ENCODE measurements around the gene GPX3.
A peak's percentile ranks its signal among the peaks of the same experiment; 100 is the strongest.

Gene GPX3

DNA sequence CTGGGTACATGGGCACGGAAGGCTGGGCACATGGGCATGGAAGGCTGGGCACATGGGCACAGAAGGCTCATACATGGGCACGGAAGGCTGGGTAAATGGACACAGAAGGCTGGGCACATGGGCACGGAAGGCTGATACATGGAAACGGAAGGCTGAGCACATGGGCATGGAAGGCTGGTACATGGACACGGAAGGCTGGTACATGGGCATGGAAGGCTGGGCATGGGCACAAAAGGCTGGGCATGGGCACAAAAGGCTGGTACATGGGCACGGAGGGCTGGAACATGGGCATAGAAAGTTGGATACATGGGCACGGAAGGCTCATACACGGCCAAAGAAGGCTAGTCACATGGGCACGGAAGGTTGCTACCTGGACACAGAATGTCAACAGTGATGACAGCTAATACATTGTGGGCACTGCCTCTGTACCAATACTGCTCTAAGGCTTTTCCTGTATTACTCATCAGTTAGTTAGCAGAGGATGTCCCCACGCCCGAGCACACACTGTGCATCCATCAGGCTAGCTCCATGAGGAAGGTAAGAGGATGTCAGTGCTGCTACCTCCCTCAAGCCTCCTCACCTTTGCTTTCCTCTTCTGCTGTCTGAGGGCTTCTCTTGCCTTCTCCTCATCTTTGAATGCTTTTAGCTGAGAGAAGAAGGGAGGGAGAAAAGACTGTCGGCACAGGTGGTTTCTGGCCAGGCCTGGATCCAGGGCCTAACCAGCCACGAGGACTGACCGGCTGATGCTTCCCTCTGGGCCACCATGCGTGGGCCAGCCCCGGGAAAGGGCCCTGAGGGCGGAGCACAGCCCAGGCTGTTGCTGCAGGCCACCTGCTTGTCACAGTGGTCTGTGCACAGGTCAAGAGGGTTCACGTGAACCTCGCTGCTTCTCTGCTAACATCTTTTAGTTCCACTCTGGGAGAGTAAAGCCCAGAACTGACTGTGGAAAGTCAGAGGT, 14.3 kb downstream of the GPX3 start:
- DNase-seq = no peak

DNA sequence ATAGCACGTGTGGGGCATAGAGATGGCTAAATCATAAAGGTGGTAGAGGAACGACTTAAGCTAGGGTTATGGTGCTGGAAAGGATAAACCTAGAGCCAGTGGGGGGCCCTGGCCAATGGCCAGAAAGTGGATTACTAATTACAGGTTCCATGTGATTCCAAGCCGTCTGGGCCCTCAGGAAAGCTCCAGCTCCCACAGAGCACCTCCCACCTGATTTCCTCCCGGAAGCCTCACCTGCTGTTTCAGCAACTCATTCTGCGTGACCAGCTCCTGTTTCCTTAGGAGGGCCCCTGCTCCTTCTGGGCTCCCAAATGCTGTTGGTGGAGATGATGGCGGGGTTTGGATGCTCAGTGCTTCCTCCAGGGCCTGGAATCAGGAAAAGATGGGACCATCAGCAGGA, 16.2 kb downstream of the GPX3 start:
- DNase-seq = no peak

DNA sequence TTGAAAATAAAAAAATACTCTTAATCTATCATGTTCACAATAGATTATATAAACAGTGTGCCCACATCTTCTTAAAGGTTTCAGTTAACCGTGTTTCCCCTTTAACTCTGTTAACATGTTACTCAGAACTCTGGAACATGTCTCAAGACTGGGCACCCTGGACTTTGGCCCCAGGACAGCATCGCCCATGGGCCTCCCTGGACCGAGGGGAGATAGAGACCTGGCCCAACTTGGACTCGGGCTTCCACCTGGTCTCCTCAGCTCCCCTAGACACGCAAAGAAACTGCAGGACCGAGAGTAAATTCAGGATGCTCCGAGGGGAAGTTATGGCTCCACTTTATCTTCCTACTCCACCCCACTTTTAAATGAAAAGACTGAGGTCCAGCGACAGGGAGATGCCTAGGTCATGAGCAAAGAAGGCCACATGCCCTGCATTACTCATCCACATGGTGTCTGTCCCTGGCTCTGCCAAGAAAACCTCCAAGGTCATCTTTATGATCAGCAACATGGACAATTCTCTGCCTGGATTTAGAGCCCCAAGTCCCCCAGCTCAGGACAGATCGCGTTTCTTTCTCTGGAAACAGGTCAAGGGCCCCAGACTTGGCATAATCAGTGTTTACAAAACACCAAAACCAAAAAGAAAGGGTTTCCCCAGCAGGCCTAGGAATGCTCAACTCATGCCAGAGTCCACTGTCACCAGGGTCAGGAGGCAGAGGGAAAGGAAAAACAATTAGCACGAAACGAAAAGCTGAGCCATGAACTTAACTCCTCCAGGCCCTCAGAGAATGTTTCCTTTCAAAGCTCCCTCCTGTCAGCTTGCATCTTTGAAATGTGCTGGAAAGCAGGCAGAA, 17.4 kb downstream of the GPX3 start:
- DNase-seq = no peak

DNA sequence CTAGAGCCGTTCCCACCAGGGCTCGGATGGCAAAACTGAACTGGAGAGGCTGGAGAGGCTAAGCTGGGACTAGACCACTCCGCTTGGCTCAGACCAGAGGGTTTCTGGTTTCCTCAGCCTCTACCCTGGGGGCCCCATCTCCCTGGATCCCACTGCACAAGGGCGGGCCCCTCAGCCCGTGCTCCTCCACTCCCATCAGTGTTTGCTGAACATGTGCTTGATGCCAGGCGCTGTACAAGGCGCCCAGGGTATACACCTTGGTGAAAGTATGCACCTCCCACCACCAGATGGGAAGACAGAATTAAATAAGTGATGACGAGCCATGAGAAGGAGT, 18.0 kb downstream of the GPX3 start:
- no peak for DNase-seq

DNA sequence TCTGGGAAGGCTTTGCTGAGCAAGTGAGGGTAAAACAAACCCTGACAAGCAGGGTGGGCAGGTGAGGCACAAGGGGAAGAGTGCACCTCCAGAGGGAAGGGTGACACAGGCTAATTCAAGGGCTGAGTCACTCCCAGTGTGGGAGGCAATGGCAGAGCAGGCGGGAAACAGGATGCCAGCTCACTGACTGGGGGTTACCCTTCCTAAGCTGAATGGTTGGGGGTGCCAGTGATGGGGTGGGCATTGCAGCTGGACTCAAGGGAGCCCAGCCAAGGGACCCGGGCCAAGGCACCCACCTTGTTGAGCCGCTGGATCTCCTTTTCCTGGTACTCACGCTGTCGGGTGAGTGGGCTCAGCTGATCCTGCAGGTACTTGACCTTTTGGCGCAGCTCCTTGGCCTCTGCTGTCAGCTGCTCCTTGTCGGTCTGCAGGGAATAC, 18.4 kb downstream of the GPX3 start:
- no peak for DNase-seq

DNA sequence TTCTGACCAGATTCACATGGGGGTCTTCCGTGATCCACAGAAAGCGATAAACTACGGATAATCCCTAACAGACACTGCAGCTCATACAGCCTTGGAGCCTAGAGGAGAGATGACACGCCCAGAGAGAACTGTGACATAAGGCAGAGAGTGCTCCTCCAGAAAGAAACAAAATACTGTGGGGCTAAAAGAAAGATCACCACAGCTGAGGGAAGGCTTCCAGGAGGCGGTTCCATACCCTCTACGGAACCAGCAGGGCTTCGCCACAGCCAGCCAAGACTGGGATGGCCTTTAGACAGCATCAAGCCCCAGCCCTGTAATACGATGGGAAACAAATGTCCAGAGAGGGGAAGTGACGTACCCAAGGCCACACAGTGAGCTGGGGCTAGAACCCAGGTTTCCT, 19.3 kb downstream of the GPX3 start:
- no peak for DNase-seq

DNA sequence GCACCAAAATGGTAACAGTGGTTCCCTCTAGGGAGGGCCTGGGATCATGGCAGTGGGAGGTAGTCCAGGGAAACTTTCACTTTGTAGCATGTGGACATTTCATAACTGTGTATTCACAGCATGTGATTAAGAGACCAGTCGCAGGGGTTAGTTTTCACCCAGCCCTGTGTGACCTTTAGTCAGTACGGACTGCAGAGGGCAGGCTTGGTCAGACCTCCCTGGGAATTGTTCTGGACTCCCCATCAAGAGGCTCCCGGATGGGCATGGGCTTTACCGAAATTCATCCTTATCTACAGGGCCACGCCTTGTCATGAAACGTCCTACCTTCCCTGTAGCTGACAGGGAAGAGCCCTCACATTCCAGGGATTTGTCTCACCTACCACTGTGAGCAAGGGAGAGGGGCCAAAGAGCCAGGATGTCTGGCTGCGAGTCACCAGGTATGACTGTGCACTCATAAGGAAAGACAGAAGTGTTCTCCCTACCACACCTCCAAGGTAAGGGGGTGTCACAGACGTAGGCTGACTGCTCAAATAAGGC, 19.9 kb downstream of the GPX3 start:
- no peak for DNase-seq

DNA sequence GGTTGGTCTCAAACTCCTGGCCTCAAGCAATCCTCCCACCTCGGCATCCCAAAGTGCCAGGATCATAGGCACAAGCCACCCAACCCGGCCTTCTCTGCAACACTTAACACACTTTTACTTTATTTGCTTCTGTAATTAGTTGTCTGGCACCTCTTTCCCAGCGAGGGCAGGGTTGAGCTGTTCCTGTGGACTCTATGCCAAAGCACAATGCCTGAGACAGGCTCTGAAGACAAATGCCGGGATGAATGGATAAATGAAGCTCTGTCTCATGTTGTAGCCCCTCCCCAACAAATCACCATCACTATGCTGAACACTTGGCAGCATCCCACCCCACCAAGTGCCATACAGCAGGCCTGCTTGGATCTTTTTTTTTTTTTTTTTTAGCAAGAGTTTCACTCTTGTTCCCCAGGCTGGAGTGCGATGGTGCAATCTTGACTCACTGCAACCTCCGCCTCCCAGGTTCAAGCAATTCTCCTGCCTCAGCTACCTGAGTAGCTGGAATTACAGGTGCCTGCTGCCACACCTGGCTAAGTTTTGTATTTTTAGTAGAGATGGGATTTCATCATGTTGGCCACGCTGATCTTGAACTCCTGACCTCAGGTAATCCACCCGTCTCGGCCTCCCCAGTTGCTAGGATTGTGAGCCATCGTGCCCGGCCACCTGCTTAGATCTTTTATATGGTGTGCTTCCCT, 21.3 kb downstream of the GPX3 start:
- no peak for DNase-seq

DNA sequence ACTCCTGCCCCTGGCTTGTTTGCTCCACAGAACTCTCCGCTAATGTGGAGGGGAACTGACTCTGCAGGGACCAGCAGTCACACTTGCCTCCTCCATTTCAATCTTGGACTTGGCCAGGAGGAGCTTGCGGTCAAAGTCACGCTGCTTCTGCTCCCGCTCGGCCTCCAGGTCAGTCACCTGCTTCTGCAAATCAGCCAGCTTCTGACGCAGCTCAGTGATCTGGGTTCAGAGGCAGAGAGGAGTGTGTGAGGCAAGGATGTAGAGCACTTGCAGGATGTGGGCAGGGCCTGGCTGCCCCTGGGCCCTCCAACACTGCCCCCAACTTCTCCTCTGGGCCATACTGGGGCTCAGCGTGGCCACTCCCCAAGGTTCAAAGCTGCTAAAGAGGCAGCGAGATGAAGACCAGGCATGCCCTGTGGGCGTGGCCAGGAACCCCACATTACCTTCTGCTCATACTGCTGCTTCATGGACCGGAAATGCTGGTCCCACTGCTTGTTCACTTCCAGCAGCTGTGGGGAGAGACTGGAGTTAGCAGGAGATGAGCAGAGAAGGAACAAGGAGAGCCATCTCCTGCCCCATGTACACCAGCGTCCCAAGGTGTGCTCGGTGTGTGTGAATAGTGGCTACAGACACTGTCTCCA, 22.2 kb downstream of the GPX3 start:
- no peak for DNase-seq

DNA sequence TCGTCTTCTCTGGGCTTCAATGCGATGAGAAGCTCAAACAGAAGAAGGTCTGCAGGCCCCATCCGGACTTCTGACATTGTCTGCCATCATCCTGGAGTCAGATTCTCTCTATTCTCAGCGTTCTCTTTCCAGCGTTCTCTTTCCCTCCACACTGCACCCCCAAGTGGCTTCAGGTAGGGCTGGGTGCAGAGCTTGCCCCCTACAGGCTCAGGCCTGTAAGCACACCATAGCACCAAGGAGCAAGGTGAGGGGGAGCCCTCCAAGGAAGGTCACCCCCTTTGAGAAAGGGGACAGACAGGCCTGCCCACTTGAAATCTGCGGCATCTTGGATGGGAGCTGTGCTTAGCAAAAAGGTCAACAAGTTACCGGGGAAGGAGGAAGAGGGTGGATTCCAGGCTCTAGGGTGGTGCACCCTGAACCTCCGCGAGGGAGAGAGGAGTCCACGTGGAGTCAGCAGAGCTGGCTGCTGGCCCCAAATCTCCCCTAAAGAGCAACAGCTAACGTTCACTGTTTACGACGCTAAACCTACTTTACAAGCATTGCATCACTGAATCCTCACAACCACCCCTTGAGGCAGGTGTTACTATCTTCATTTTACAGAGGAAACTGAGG, 27.5 kb downstream of the GPX3 start:
- DNase-seq = no peak

DNA sequence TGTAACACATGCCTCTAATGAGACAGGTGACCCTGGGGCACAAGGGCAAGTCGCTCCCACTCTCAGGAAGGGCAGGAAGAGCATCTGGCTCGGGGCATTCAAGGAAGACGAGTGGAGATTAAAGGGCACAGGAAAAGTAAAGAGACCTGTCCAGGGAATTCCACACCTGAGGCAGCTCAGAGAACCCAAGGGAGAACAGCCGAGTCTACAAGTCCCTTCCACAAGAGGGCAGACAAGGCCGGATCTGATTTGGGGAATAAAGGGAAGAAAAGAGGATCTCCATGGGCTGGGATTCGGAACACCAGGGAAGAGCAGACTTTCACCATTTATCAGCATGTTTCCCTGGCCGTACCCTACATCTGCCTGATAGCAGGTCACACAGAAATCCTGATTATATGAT, 28.1 kb downstream of the GPX3 start:
- no peak for DNase-seq

DNA sequence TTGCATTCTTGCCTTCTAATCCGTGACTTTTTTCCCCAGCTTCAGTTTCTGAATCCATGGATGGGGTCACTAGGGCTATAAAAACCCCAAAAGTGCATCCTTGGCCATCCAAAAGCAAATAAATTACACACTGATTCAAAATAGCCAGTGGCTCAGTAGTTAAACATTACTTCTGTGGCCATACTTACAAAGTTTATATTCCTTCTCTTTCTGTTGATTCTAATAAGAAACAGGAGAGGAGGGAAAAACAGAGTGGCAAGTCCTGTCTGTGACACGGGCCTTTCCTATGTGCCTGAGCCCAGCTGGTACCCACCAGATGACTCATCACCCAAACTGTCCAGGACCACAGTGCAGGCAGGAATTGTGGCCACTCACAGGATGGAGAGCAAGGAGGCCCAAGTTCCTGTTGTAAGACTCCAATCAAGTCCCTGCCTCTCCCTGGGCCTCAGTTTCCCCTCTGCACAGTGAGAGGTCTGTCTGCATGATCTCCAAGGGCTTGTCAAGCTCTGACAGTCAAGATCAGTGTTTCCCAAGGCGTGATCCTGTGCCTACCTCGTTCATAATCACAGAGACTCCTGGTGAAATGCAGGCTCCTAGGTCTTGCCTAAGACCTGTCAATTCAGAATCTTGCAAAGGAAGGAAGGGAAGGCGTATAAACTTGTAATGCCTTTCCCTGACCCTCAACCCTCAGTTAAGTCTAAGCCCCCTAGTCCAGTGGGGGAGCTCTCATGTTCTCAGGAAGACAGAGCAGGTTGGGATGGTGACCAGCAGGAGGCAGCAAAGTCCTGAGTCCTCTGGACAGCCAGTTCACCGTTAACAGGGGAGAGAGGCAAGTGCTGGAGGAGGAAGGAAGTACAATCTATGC, 30.9 kb downstream of the GPX3 start:
- peak; percentile 62 for DNase-seq

DNA sequence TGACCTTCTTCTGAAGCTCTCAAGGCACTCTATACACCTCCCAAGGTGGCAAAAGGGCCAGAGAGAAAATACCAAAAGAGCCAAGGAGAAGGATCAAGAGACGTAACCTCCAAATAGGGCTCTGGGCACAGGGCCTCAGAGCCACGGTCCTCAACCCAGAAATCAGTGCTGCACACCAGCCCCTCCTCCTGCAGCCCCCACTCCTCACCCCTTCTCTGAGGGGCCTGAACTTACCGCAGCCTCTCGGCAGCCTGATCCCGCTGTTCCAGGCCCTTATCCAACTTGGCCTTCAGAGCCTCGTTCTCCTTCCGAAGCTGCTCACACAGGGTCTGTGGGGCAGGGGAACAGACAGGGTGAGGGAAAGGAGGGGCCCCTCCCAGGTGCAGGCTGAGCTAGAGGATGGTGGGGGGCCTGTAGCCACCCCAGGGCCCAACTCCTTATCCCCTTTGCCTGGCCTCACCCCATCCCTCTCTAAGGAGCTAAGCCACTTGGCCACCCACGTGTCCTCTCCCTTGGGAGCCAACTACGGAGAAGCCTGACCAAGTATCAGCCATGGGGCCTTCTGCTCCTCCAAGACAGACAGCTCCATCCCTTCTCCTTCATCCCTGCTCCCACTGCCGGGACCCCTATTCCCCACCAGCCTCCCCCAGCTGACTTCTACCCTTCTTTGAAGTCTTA, 31.7 kb downstream of the GPX3 start:
- no peak for DNase-seq

DNA sequence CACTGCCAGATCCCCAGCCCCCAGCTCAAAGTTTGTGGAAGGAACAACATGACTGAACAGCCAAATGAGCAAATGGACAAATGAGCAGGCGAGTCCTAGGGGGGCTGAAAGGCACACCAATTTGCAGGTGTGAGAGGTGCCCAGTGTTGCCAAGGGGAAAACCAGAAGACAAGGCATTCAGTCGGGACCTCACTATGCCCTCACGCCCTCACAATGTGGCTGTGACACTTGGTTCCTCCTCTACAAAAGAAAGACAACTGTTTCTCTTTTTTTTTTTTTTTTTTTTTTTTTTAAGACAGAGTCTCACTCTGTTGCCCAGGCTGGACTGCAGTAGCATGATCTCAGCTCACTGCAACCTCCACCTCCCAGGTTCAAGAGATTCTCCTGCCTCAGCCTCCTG, 32.4 kb downstream of the GPX3 start:
- DNase-seq = no peak

DNA sequence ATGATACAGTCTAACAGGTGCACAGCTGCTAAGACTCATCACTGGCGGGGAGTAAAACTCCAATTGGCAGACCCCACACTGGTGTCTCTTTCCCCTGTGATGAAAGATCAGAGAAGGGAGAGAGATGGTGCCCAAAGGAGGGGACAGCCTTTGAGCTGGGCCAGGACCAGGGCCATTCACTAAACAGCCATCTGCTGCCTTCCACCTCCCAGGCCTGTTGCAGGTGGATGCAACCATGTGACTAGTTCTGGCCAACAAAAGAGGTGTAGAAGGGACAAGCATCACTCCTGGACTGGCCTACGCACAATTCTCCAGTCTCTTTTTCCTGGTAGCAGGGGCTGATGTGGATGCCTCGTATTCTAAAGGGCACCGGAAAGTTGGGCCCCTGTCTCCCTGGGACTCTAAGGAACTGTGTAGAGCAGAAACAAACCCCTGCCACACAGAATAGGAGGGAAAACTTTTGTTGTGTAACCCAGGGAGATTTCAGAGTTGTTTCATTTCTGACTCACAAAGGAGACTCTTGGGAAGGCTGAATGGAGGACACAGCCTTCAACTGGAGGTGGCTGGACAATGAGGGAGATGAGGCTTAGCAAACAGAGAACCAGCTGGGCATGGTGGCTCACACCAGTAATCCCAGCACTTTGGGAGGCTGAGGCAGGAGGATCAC, 33.5 kb downstream of the GPX3 start:
- DNase-seq = no peak

DNA sequence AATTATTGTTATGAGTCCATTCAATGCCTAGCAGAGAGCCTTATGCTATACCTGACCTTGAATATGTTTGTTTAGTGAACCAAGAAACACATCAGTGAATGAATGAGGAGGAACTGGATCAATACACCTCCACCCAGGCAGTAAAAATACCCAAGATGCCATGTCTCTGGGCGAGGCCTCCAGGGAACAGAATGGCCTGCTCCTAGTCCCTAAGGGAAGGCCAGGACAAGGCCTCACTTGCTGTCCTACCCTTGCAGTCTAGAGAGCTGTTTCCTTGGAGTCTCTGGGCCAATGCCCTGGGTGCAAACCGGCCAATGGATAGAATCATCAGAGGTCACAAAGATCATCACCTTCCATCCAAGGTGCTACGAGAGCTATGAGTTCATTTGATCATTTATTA, 34.3 kb downstream of the GPX3 start:
- no peak for DNase-seq

DNA sequence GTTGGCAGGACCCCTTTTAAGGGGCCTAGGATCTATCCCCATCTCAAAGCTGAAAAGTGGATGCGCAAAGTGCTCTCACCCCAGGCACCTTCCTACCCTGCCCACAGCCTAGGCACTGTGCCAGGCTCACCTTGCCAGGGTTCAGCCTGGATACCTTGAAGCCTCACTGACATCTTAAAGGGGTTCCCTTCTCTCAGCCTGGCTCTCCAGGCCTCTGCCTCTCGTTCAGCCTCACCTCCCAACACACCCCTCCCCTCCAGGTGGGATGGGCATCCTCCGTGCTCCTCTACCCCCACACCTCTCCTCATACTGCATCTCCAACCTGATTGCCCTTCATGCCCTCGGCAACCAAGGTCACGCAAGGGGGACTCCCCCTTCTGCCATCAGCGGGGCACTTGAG, 34.9 kb downstream of the GPX3 start:
- no peak for DNase-seq

DNA sequence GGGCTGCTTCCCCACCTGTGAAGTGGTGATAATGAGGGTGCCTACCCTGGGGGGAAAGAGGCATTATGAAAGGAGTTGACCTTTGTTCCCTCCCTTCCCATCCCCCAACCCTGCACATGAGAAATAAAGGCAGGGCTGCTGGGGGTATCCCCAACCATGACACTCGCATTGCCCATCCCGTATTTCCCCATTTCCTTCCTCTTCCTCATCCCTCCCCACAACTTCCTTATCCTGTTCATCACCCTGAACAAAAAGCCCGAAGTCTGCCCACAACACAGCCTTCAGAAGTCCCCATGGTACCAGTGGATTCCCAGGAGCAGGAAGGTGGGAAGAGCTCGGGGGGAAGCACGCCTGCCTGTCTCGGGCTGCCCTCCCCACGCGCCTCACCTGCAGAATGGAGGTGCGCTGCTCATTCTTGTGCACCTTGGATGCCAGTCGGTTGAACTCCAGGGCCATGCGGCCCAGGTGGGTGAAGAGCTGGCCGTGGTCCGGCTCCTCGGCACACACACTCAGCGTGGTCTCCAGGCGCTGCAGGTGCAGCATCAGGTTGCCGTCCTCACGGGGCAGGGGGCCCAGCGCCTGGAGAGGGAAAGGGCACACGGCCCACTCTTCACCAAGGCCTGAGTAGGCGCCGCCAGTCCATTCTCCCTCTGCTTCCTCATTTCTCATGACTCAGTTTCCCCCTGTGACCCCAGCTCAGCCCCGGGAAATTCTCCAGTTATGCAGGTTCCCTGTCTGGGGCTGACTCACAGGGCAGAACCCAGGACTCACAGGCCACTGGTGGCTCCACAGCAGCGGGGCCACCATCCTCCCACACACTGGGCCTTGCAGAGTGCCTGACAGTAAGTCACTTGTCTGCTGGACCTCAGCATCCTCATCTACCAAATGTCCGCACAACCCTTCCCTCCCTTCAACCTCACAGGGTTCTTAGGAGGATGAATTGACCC, 36.3 kb downstream of the GPX3 start:
- DNase-seq = no peak

DNA sequence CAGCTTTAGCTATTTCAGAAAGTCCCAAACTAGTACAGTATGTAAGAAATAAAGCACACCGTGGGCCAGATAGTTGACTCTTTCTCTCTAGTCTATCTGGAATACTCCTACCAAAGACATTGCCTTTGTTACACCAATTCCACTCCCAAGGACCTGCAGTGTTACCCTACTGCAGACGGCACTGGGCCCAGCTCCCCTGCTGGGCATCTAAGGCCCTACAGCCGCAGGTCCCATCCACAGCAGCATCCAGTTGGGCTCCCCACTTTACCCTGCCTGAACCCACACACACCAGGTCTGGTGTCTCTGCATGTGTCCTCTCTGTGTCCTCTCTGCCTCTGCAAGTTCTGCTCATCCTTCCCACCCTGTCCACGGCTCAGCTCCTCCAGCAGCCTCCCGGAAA, 37.9 kb downstream of the GPX3 start:
- DNase-seq = no peak
